ENCODE data around the gene POLRMT. TPM values are rescaled to one million over a fixed set of nuclear protein-coding genes. Genes with fewer than 3 reads are reported as not detected.
A peak's percentile ranks its signal among the peaks of the same experiment; 100 is the strongest.

Gene POLRMT
- total RNA-seq, result 62.9 and 68.4 TPM in 2 replicates
- long read RNA-seq, partial matches to known transcripts, result 0 of 1 reads
- long read RNA-seq, other reads (novel, unspliced or antisense), result 1 of 1 reads

DNA sequence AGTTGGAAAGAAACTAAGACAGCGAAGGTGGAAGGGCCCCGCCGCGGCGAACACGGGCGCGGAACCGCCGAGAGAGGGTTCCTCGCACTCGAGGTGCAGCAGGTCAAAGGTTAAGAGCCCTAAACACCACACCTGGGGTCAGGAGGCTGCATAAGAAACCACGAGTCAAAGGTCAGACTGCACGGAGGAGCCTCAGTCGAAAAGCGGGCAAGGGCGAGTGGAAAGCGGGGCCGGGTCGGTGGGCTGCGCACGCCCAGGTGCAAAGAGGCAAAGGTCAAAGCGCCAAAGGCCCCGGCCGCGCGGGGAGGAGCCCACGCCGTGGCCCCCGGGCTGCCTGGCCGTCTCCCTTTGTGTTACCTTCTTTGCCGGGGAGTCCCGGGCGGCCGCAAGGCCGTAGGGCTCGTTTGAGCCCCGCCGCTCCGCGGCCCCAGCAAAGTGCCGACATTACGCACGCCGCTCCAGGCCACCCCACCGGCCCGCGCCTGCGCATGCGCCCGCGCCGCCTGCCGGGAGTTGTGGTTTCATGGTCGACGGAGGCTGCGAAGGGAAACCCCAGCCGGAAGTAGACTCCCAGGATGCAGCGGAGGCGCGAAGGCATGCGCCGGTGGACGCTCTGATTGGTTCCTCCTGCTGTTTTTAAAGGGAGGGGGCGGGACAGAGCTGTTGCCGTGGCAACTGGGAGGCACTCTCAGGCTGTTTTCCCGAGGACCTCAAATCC, at the start of gene POLRMT:
POLRMT (minus strand) TSS at position 470 of the 718 bp plus-strand sequence; CDS start at position 445, 25 bp downstream.
- H3K27me3 Mint-ChIP-seq, result peaks cover 10% of the 10 kb centered on the region
- H3K36me3 Mint-ChIP-seq (ENCODE audit: insufficient read depth), result peaks cover 6% of the 10 kb centered on the region
- peak within 1 kb of the TSS; percentile 97 for H3K27ac Mint-ChIP-seq
- peaks cover 6% of the 10 kb centered on the region for H3K4me1 Mint-ChIP-seq (ENCODE audit: low read depth)
- H3K9me3 Mint-ChIP-seq (ENCODE audit: low read depth), result no peaks in the 10 kb centered on the region
- TF ChIP-seq, protein P1, sequence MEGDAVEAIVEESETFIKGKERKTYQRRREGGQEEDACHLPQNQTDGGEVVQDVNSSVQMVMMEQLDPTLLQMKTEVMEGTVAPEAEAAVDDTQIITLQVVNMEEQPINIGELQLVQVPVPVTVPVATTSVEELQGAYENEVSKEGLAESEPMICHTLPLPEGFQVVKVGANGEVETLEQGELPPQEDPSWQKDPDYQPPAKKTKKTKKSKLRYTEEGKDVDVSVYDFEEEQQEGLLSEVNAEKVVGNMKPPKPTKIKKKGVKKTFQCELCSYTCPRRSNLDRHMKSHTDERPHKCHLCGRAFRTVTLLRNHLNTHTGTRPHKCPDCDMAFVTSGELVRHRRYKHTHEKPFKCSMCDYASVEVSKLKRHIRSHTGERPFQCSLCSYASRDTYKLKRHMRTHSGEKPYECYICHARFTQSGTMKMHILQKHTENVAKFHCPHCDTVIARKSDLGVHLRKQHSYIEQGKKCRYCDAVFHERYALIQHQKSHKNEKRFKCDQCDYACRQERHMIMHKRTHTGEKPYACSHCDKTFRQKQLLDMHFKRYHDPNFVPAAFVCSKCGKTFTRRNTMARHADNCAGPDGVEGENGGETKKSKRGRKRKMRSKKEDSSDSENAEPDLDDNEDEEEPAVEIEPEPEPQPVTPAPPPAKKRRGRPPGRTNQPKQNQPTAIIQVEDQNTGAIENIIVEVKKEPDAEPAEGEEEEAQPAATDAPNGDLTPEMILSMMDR (IDR thresholded peaks at IDR 0.05; ENCODE audit: unreplicated experiment), result no peak
- H3K4me3 Mint-ChIP-seq (ENCODE audit: low read depth), result peak within 1 kb of the TSS; percentile 97
- DNase-seq (ENCODE audit: low spot score, unreplicated experiment), result peak; percentile 94

DNA sequence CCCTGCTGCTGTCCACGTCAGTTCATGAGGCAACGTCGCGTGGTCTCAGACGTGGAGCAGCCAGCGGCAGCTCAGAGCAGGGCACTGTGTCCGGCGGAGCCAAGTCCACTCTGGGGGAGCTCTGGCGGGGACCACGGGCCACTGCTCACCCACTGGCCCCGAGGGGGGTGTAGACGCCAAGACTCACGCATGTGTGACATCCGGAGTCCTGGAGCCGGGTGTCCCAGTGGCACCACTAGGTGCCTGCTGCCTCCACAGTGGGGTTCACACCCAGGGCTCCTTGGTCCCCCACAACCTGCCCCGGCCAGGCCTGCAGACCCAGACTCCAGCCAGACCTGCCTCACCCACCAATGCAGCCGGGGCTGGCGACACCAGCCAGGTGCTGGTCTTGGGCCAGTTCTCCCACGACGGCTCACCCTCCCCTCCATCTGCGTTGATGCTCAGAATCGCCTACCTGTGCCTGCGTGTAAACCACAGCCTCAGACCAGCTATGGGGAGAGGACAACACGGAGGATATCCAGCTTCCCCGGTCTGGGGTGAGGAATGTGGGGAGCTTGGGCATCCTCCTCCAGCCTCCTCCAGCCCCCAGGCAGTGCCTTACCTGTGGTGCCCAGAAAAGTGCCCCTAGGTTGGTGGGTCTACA, 49.5 kb upstream of the POLRMT start:
- H3K4me1 Mint-ChIP-seq (ENCODE audit: low read depth), result no peaks in the 10 kb centered on the region
- H3K4me3 Mint-ChIP-seq (ENCODE audit: low read depth), result no peak overlapping the region
- no peak for DNase-seq (ENCODE audit: low spot score, unreplicated experiment)
- no peak overlapping the region for H3K27ac Mint-ChIP-seq
- TF ChIP-seq, protein P1 (IDR thresholded peaks at IDR 0.05; ENCODE audit: unreplicated experiment), result no peak
- H3K36me3 Mint-ChIP-seq (ENCODE audit: insufficient read depth), result no peaks in the 10 kb centered on the region
- no peaks in the 10 kb centered on the region for H3K9me3 Mint-ChIP-seq (ENCODE audit: low read depth)
- H3K27me3 Mint-ChIP-seq, result no peaks in the 10 kb centered on the region

DNA sequence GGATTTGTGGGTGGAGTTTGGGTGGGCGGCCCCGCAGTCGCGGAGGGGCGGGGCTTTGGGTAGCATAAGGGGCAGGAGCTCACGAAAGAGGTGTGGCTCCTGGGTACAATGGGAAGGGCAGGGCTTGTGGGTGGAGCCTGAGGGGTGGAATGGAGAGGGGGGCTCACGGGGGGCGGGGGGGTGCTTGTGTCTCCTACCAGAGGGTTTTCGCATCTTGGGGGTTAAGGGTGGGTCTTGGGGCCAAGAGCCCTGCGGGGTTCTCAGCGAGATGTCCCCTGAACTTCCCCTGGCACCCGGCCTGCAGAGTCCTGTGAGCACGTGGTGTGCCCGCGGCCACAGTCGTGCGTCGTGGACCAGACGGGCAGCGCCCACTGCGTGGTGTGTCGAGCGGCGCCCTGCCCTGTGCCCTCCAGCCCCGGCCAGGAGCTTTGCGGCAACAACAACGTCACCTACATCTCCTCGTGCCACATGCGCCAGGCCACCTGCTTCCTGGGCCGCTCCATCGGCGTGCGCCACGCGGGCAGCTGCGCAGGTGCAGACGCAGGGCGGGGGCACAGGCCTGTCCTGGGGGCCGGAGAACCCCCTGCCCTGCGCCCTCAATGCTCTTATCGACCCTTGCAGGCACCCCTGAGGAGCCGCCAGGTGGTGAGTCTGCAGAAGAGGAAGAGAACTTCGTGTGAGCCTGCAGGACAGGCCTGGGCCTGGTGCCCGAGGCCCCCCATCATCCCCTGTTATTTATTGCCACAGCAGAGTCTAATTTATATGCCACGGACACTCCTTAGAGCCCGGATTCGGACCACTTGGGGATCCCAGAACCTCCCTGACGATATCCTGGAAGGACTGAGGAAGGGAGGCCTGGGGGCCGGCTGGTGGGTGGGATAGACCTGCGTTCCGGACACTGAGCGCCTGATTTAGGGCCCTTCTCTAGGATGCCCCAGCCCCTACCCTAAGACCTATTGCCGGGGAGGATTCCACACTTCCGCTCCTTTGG, 48.0 kb upstream of the POLRMT start:
- Mint-ChIP-seq H3K27me3 (no peaks in the 10 kb centered on the region), H3K9me3 (ENCODE audit: low read depth) (no peaks in the 10 kb centered on the region), H3K36me3 (ENCODE audit: insufficient read depth) (no peaks in the 10 kb centered on the region), H3K27ac (peak overlapping the region; percentile 99), H3K4me1 (ENCODE audit: low read depth) (no peaks in the 10 kb centered on the region), H3K4me3 (ENCODE audit: low read depth) (peak overlapping the region; percentile 91)
- no peak for DNase-seq (ENCODE audit: low spot score, unreplicated experiment)
- TF ChIP-seq, protein P1 (IDR thresholded peaks at IDR 0.05; ENCODE audit: unreplicated experiment), result no peak

DNA sequence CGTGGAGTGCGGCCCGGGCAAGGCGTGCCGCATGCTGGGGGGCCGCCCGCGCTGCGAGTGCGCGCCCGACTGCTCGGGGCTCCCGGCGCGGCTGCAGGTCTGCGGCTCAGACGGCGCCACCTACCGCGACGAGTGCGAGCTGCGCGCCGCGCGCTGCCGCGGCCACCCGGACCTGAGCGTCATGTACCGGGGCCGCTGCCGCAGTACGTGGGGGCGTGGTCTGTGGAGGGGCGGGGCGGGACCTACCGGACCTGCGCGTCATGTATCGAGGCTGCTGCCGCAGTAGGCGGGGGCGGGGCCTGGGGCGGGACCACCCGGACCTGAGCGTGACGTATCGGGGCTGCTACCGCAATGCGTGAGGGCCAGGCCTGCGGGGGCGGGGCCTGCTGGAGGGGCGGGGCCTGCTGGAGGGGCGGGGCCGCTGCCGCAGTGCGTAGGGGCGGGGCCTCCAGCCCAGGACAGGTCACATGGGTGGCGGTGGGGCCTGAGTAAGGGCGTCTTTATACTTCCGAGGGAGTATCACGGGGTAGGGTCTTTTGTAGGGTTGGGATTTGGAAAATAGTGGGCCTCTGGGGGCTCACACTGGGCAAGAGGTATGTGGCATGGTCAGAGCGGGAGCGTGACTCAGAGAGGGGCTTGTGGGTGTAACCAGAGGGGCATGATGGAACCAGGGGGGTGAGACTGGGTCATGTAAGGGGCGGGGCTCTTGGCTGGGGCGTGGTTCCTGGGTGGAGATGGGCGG, 47.1 kb upstream of the POLRMT start:
- peak; percentile 99 for DNase-seq (ENCODE audit: low spot score, unreplicated experiment)
- TF ChIP-seq, protein P1 (IDR thresholded peaks at IDR 0.05; ENCODE audit: unreplicated experiment), result peak; percentile 57
- Mint-ChIP-seq H3K4me3 (ENCODE audit: low read depth) (peak overlapping the region; percentile 91), H3K36me3 (ENCODE audit: insufficient read depth) (no peaks in the 10 kb centered on the region), H3K27ac (peak overlapping the region; percentile 99), H3K27me3 (no peaks in the 10 kb centered on the region), H3K4me1 (ENCODE audit: low read depth) (peaks cover 1% of the 10 kb centered on the region), H3K9me3 (ENCODE audit: low read depth) (no peaks in the 10 kb centered on the region)
